Measurements from ENCODE around the gene NELL1.

DNA sequence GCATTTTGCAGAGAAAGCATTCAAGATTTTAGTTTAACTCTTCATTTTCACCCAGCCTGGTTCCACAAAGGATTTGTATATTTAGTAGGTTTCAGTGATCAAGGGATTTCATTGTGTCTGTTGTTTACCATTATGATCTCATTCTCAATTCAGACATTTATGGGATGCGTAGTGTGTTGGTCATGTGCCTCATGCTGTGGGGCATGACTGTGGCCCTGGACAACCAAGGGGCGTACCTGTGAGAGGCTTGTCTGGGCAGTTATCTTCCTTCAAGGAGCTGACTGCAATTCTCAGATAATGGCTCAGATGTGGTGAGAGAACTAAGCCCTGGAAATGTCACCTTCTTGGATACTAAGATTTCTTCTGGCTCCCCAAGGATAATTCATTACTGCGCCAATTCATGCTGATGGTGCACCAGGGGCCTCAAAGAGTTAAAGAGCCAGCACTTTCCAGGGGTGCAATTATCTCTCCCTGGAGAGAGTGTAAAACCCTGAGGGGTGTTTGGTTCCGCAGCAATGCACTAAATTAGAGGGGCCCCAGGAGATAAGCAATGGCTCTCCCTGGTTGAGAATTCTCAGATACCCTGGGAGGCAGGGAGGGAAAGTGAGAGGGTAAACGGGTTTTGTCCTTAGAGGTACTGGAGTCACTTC, 37.7 kb upstream of the NELL1 start:
- TF ChIP-seq EZH2 (IDR thresholded peaks at IDR 0.05; ENCODE audit: insufficient read depth, low read length) (no peak), CTCF (IDR thresholded peaks at IDR 0.05; ENCODE audit: insufficient read depth, low read depth, low read length) (no peak)

All from astrocyte (in vitro differentiated cells and primary cell).